Hypothalamus (tissue), 51 donors: ENCODE data around the gene SPRYD3.

ENCODE experiments used
- DNase-seq, 51 donors: peaks; one replicate each; lab custom pipeline; 2025; lab: John Stamatoyannopoulos, UW

The SPRYD3 gene

GRCh38 chr12:53086361-53086760, 7.2 kb upstream of the SPRYD3 start:
- DNase-seq = no peak

- DNase-seq = no peak
These were observed 3.5 kb upstream of the SPRYD3 start for GRCh38 chr12:53082637-53083175.

GRCh38 chr12:53078425-53079225, 565 bp downstream of the SPRYD3 start:
- peak in 8 of 51 donors; percentile 54 to 77 (median 67) for DNase-seq

GRCh38 chr12:53077030-53077429, 2.2 kb downstream of the SPRYD3 start:
- no peak for DNase-seq

GRCh38 chr12:53076461-53076860, 2.7 kb downstream of the SPRYD3 start:
- no peak for DNase-seq

GRCh38 chr12:53074999-53075370, 4.2 kb downstream of the SPRYD3 start:
- DNase-seq = no peak

- DNase-seq = no peak
These were observed 4.7 kb downstream of the SPRYD3 start for GRCh38 chr12:53074283-53074998.

- no peak for DNase-seq
These were observed 5.3 kb downstream of the SPRYD3 start for GRCh38 chr12:53073881-53074280.

- no peak for DNase-seq
These were observed 7.3 kb downstream of the SPRYD3 start for GRCh38 chr12:53071591-53072551.

- DNase-seq = no peak
These were observed 8.2 kb downstream of the SPRYD3 start for GRCh38 chr12:53070877-53071492.

GRCh38 chr12:53069621-53070410, 9.4 kb downstream of the SPRYD3 start:
- no peak for DNase-seq

- DNase-seq = no peak
These were observed 10.2 kb downstream of the SPRYD3 start for GRCh38 chr12:53068811-53069585.

- no peak for DNase-seq
These were observed 11.0 kb downstream of the SPRYD3 start for GRCh38 chr12:53067993-53068770.

- no peak for DNase-seq
These were observed 11.9 kb downstream of the SPRYD3 start for GRCh38 chr12:53067074-53067992.

- DNase-seq = peak in 44 of 51 donors; percentile 14 to 81 (median 55)
These were observed 12.9 kb downstream of the SPRYD3 start for GRCh38 chr12:53065975-53066931.
